CD1c-positive myeloid dendritic cell (primary cell): ENCODE data around the gene CLCA2.

ENCODE experiments used
- DNase-seq: peaks from one replicate; pipeline ENCODE4 v3.0.0-alpha.2; 2016; ENCODE audit errors: extremely low spot score

Gene CLCA2

GRCh38 chr1:86429122-86429725, 5.3 kb downstream of the CLCA2 start:
- peak; percentile 3 for DNase-seq

DNA sequence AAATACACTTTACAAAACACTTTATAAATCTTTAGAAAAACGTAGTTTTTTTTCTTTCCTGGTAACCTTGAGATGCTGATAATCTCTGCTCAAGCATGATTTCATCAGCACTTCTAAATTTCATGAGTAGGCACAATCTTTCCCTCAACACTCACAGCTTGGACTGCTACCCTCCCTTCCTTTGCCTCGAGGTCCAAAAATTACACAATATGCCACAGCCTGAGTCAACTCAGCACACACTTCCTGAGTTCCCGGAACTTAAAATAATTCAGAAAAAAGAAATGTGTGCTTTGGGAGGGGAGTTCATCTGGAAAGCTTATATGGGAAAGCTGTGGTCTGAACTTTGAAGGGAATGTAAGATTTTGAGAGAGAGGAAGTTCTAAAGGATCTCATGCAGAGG, 5.9 kb downstream of the CLCA2 start:
- peak; percentile 71 for DNase-seq

- no peak for DNase-seq
Measured at GRCh38 chr1:86430376-86430775, 6.4 kb downstream of the CLCA2 start.

- no peak for DNase-seq
Measured at GRCh38 chr1:86434059-86434458, 10.1 kb downstream of the CLCA2 start.

- no peak for DNase-seq
Measured at GRCh38 chr1:86435327-86435726, 11.4 kb downstream of the CLCA2 start.

- no peak for DNase-seq
Measured at GRCh38 chr1:86436041-86436440, 12.1 kb downstream of the CLCA2 start.

DNA sequence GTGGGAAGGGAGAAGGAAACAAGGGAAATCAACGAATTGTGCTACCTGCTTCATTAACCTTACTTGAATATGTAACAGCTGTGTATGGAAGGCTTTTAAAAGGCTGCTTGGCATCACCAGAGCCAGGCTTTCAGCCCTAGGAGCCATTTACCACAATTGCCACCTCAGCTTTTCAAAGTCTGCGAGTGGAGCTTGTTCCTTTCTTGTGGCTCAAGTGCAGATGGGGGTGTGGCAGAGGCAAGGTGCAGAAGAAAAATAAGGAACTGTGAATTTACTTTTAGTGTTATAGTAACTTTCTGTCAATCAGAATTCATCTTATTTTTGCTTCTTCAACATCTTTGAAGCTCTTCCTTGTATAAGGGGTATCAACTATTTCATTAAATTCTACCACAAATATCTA, 17.6 kb downstream of the CLCA2 start:
- no peak for DNase-seq

DNA sequence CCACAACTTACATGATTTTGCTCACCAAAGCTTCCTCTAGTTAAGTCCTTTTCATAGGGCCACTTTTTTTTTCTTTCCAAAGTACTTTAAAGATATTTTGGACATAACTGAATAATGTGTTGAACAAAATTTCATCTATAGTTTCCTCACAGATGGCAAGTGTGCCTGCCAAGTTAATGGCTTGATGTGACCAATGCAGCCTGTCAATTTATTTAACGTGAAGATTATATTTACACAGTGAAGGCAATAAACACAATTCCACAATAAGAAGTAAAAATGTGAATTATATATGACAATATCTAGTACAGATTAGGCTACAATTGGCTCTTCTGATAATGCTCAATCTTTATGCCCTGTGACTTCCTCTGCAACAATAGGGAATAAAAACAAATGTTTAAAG, 18.0 kb downstream of the CLCA2 start:
- DNase-seq: no peak

DNA sequence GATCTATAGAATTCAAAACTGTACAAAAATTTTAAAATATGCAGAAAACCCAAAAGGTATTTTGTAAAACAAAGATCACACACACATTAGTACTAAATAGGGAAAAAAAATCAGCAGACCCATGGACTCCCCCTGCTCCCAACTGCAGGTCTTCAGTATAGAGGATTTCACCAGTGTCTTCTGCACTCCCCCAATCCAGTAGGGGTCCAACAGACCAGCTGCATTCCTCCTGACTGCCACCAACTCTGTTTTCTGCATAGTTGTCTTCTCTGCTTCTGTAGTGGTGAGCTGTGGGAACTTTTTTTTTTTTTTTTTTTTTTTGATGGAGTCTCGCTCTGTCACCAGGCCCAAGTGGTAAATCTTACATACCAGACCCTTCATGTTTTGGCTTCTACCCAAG, 21.9 kb downstream of the CLCA2 start:
- no peak for DNase-seq

- no peak for DNase-seq
Measured at GRCh38 chr1:86447198-86447790, 23.3 kb downstream of the CLCA2 start.

DNA sequence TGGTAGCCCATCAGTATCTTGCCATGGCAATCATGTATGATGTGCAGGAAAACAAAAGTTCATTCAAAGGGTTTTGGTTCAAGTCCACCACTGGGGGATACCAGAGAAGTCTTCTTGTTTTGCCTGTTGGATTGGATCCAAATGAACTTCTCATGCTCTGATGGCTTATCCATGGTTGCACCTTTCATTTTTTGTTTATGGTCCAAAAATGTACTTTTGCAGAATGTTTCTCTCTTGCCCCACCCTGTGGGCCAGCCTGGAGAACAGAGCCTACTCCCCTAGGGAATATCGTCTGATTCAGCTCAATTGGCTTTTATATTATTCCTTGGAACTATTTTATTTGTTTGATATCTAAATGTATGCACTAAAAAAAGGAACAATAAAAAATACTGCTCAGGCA, 24.7 kb downstream of the CLCA2 start:
- DNase-seq: no peak

GRCh38 chr1:86449103-86449502, 25.1 kb downstream of the CLCA2 start:
- no peak for DNase-seq

DNA sequence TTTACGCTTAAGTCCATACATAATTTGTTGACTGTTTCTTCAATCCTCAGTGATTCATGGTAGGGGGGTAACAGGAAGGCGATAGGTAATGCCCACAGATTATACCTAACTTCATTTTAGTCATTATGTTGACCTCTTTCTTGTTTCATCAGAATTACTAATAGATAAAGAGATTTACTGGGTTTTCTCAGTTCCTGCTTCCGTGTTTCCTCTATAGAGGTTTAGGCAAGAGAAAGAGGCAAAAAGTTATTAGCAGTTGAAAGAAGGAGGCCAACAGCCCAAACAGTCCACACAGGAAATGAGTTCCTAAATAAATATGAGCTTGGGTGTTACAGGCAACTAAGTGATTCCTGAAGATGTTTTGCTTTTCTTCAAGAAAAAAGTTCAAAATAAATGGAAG, 26.9 kb downstream of the CLCA2 start:
- DNase-seq: no peak

GRCh38 chr1:86453664-86454063, 29.7 kb downstream of the CLCA2 start:
- no peak for DNase-seq

GRCh38 chr1:86455073-86455472, 31.1 kb downstream of the CLCA2 start:
- no peak for DNase-seq

DNA sequence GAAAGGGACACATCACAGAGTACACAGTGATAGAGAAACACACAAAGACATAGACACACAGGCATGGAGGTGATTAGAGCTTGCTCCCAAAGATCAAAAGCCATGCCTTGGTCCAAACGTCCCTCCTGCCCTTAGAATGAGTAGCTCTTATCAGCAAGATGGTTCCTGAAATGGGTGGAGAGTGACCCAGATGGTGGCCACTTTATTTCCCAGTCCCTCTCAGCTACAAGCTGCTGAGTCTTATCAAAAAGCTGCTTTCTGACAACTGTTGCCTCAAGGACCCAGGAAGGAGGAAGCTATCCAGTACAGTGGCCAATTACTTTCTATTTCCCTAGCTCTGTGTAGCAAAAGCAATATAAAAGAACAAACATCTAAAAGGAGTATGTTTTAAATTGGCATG, 37.0 kb downstream of the CLCA2 start:
- DNase-seq: peak; percentile 6

- DNase-seq: no peak
Measured at GRCh38 chr1:86461482-86461881, 37.5 kb downstream of the CLCA2 start.

- no peak for DNase-seq
Measured at GRCh38 chr1:86464819-86465218, 40.8 kb downstream of the CLCA2 start.

DNA sequence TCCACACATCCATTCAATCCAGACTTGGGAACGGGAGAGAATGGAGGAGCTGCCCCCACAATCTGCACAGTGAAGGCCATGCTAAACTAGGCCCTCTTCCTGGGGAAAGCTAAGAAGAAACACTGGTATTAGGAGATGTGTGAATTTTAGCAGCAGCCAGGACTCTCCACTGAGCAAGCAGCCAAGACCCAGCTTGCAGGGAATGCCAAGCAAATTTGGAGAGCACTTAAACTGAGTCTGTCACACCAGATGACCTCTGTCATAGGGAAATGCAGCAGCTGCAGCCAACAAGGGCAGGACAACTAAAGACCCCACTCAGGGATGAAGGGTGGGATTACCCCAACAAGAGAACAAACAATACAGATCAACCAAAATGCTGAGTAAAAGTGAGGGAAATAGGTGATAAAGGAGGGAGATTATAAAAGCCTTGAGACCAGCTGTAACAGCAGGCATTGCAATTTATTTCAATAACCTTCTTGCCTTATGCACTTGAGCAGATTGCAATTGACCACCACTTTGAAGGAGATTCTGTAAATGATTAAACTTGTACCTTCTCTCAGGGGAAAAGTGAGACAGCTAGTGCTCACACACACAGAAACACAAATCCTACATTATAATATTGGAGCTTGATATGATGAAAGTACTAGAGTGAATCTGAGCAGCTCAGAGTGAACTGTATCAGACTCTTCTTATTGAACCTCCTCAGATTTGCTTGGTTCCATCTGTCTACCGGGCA, 42.3 kb downstream of the CLCA2 start:
- DNase-seq: no peak

GRCh38 chr1:86466986-86467385, 43.0 kb downstream of the CLCA2 start:
- no peak for DNase-seq

- no peak for DNase-seq
Measured at GRCh38 chr1:86468501-86468977, 44.6 kb downstream of the CLCA2 start, which contains the start of gene CLCA1. TSS of gene CLCA1 (plus strand) at chr1:86468927. CDS start at chr1:86468972, 45 bp downstream.

- DNase-seq: no peak
Measured at GRCh38 chr1:86470859-86471258, 46.9 kb downstream of the CLCA2 start.

DNA sequence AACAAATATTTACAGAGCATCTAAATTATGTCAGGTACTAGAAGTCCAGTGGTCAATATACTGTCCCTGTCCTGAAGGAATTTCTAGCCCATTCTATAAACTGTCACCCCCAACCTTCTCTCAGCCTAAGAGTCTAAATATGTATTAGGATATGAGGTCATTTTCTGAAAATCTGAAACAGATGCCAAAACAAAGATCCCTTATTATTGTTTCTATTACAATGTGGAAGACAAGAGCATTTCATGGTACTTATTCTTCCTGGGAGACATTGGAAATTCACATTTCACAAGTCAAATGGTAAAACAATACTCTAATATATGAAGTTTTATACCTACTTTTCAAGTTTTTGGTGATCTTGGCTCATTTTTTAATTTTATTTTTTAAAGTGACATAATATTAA, 47.3 kb downstream of the CLCA2 start:
- no peak for DNase-seq
